ENCODE measurements around the gene TBC1D22A.

DNA sequence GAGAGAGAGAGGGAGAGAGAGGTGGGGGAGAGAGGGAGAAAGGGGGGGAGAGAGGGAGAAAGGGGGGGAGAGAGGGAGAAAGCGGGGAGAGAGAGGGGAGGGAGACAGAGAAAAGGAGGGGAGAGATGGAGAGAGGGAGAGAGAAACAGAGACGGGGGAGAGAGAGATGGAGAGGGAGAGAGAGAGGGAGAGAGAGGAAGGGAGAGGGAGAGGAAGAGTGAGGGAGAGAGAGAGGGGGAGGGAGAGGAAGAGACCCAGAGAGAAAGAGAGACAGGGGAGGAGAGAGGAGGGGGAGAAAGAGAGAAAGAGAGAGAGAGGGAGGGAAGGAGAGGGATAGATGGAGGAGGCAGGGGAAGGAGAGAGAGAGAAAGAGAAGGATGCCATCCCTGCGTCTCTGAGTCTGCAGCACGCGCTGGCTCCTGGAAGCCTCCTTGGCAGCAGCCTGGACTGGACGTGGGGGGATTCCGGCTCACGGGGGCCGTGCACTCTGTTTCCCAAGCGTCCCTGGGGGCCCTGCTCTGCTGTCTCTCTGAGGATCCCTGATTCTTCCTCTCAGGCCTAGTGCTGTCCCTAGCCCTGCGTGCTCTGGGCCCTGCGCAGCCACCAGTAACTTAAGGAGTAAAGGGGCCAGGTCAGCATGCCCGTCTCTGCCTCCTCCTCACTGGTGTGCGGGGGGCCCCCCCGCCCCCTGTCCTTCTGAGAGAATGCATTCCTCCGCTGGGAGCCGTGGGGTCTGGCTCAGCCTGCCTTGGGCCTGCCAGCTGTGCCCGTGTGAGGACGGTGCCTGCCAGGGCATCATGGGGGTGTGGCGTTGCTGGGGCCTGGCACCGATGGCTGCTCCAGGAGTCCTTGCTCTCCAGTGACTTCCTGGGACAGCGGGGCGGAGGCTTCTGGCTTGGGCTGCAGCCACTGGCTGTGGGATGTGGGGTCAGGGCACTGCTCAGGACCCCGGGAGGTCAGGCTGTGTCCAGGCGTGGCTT lies 429.5 kb downstream of the TBC1D22A start:
- TF ChIP-seq EP300 (IDR thresholded peaks at IDR 0.05; ENCODE audit: borderline replicate concordance in 1 of 2, low read depth in 1 of 2, low read length in 1 of 2) = no peak
- TF ChIP-seq, protein P1, sequence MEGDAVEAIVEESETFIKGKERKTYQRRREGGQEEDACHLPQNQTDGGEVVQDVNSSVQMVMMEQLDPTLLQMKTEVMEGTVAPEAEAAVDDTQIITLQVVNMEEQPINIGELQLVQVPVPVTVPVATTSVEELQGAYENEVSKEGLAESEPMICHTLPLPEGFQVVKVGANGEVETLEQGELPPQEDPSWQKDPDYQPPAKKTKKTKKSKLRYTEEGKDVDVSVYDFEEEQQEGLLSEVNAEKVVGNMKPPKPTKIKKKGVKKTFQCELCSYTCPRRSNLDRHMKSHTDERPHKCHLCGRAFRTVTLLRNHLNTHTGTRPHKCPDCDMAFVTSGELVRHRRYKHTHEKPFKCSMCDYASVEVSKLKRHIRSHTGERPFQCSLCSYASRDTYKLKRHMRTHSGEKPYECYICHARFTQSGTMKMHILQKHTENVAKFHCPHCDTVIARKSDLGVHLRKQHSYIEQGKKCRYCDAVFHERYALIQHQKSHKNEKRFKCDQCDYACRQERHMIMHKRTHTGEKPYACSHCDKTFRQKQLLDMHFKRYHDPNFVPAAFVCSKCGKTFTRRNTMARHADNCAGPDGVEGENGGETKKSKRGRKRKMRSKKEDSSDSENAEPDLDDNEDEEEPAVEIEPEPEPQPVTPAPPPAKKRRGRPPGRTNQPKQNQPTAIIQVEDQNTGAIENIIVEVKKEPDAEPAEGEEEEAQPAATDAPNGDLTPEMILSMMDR (IDR thresholded peaks at IDR 0.05) = no peak
- no peak for TF ChIP-seq FOSL2 (IDR thresholded peaks at IDR 0.05; ENCODE audit: borderline replicate concordance, low read depth)
